GM18526 (cell line): ENCODE measurements around the gene GNPTAB.
A peak's percentile ranks its signal among the peaks of the same experiment; 100 is the strongest.

Experiments
- POLR2A ChIP-seq: IDR thresholded peaks from 3 replicates; pipeline ENCODE4 v1.6.1; 2011; ENCODE audit not compliant: insufficient read length; ENCODE audit errors: extremely low read depth

GNPTAB gene

GRCh38 chr12:101697930-101698799 is 132.6 kb downstream of the GNPTAB start:
- no peak for TF ChIP-seq POLR2A

GRCh38 chr12:101697197-101697929 is 133.4 kb downstream of the GNPTAB start, which contains the start of gene CHPT1:
Gene CHPT1, plus strand, starts transcription at chr12:101697640. Its CDS starts 222 bp downstream, at chr12:101697862.
- TF ChIP-seq POLR2A, result peak; percentile 26

- TF ChIP-seq POLR2A, result no peak
Measured at GRCh38 chr12:101696251-101697196, 134.2 kb downstream of the GNPTAB start.

GRCh38 chr12:101695706-101696105 is 135.1 kb downstream of the GNPTAB start:
- no peak for TF ChIP-seq POLR2A
